Fibroblast of lung (primary cell): Measurements from ENCODE around the gene IGFBP5.

ENCODE experiments used
- EZH2 ChIP-seq: IDR thresholded peaks from 2 replicates; pipeline ENCODE4 v1.5.1; 2012; ENCODE audit warnings: low read length, control low read depth, mild to moderate bottlenecking; ENCODE audit errors: missing control alignments
- TF ChIP-seq, protein P1 (sequence below), 2 donors: IDR thresholded peaks in 1 of 2; conservative IDR thresholded peaks in 1 of 2; 1 replicate in 1 of 2; 2 replicates in 1 of 2; pipeline ENCODE4 v1.5.1; 2011 to 2012; ENCODE audit warnings: low read length in 2 of 2, control low read depth in 1 of 2, inconsistent platforms in 1 of 2, low read depth in 1 of 2, mild to moderate bottlenecking in 1 of 2

DNA sequence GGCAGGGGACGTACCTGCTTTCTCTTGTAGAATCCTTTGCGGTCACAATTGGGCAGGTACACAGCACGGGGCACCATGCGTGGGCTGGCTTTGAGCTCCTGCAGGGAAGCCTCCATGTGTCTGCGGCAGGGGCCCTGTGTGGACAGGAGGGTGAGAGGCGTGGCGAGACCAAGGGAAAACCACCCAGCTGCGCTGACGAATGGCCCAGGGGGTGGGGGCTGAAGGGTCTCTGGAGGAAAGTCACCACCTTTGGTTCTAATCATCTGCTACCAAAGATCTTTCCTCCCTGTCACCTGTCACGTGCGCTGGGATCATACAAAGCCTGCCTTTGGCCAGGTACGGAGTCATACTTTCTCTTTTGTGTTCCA, 17.3 kb downstream of the IGFBP5 start:
- TF ChIP-seq, protein P1, sequence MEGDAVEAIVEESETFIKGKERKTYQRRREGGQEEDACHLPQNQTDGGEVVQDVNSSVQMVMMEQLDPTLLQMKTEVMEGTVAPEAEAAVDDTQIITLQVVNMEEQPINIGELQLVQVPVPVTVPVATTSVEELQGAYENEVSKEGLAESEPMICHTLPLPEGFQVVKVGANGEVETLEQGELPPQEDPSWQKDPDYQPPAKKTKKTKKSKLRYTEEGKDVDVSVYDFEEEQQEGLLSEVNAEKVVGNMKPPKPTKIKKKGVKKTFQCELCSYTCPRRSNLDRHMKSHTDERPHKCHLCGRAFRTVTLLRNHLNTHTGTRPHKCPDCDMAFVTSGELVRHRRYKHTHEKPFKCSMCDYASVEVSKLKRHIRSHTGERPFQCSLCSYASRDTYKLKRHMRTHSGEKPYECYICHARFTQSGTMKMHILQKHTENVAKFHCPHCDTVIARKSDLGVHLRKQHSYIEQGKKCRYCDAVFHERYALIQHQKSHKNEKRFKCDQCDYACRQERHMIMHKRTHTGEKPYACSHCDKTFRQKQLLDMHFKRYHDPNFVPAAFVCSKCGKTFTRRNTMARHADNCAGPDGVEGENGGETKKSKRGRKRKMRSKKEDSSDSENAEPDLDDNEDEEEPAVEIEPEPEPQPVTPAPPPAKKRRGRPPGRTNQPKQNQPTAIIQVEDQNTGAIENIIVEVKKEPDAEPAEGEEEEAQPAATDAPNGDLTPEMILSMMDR (conservative IDR thresholded peaks at IDR 0.05 in 1 of 2, IDR thresholded peaks at IDR 0.05 in 1 of 2; ENCODE audit: low read depth in 1 of 2, low read length in 2 of 2): no peak
- TF ChIP-seq EZH2: no peak
